ENCODE results near the gene ICE1.
A peak's percentile ranks its signal among the peaks of the same experiment; 100 is the strongest.
"Not testable (repeated sequence)": the region's sequence is repeated elsewhere in the genome, so short reads cannot be mapped to it uniquely, and the experiment has no call there.

ICE1 gene

DNA sequence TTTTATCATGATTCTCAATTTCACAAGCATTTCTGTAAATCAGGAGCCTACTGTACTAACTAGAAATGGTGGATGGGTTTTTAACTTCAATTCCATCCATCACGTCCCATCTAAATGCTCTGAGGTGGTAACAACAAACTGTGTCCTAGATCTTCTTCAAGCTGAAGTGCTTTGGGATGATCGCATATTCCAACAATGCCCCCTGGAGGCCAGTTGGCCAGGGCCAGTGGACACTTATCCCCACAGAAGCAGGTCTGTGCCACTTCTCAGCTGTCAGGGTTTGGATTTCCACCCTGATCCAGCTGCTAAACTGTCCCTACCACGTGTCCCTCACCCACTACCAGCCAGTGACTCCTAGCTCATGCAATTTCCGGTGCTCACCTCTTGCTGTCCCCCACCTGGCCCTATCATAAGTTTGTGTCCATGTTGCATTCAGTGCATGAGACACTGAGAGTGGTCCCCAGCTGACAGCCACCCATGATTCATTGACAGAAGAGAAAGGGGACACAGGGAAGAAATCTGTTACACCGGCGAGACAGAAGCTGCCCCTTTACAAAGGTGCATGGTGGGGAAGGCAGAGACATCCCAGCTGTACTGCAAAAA, 28.0 kb upstream of the ICE1 start:
- not testable (repeated sequence) for H3K4me3 ChIP-seq (ENCODE audit: low read depth in 1 of 2, low read length in 2 of 2); H3K4me2 ChIP-seq (ENCODE audit: insufficient read depth, low read length); H3K27me3 ChIP-seq (ENCODE audit: insufficient read depth, low read length, poor library complexity); H3K9ac ChIP-seq (ENCODE audit: low read depth, low read length); H3K9me3 ChIP-seq (ENCODE audit: insufficient read depth, low read length, severe bottlenecking); H3K36me3 ChIP-seq (ENCODE audit: insufficient read depth, low read length); H3K27ac ChIP-seq (ENCODE audit: low read length); H3K4me1 ChIP-seq (ENCODE audit: insufficient read depth, low read length); H4K20me1 ChIP-seq (ENCODE audit: insufficient read depth, low read length); H3K79me2 ChIP-seq (ENCODE audit: insufficient read depth, low read length); H2AFZ ChIP-seq (ENCODE audit: low read depth, low read length); ATAC-seq (ENCODE audit: insufficient read depth, low read depth)
- DNase-seq: peak; percentile 17
- TF ChIP-seq, protein P1, sequence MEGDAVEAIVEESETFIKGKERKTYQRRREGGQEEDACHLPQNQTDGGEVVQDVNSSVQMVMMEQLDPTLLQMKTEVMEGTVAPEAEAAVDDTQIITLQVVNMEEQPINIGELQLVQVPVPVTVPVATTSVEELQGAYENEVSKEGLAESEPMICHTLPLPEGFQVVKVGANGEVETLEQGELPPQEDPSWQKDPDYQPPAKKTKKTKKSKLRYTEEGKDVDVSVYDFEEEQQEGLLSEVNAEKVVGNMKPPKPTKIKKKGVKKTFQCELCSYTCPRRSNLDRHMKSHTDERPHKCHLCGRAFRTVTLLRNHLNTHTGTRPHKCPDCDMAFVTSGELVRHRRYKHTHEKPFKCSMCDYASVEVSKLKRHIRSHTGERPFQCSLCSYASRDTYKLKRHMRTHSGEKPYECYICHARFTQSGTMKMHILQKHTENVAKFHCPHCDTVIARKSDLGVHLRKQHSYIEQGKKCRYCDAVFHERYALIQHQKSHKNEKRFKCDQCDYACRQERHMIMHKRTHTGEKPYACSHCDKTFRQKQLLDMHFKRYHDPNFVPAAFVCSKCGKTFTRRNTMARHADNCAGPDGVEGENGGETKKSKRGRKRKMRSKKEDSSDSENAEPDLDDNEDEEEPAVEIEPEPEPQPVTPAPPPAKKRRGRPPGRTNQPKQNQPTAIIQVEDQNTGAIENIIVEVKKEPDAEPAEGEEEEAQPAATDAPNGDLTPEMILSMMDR (IDR thresholded peaks at IDR 0.05; ENCODE audit: borderline replicate concordance, extremely low read depth, low read length, poor library complexity, severe bottlenecking): peak; percentile 25

DNA sequence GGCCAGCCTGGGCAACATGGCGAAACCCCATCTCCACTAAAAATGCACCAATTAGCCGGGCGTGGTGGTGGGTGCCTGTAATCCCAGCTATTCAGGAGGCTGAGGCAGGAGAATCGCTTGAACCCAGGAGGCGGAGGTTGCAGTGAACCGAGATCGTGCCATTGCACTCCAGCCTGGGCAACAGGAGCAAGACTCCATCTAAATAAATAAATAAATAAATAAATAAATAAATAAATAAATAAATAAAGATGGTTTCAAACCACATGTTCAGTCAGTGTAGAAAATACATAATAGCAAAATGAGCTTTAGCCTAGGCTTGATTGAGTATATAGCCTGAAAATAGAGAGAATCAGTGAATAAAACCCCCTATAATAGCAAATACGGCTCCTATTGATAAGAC, 27.4 kb upstream of the ICE1 start:
- not testable (repeated sequence) for H3K4me3 ChIP-seq (ENCODE audit: low read depth in 1 of 2, low read length in 2 of 2); H3K9me3 ChIP-seq (ENCODE audit: insufficient read depth, low read length, severe bottlenecking); H3K79me2 ChIP-seq (ENCODE audit: insufficient read depth, low read length); H4K20me1 ChIP-seq (ENCODE audit: insufficient read depth, low read length); H2AFZ ChIP-seq (ENCODE audit: low read depth, low read length); H3K36me3 ChIP-seq (ENCODE audit: insufficient read depth, low read length); H3K9ac ChIP-seq (ENCODE audit: low read depth, low read length); ATAC-seq (ENCODE audit: insufficient read depth, low read depth); H3K27me3 ChIP-seq (ENCODE audit: insufficient read depth, low read length, poor library complexity); H3K4me1 ChIP-seq (ENCODE audit: insufficient read depth, low read length); H3K27ac ChIP-seq (ENCODE audit: low read length); H3K4me2 ChIP-seq (ENCODE audit: insufficient read depth, low read length); DNase-seq

DNA sequence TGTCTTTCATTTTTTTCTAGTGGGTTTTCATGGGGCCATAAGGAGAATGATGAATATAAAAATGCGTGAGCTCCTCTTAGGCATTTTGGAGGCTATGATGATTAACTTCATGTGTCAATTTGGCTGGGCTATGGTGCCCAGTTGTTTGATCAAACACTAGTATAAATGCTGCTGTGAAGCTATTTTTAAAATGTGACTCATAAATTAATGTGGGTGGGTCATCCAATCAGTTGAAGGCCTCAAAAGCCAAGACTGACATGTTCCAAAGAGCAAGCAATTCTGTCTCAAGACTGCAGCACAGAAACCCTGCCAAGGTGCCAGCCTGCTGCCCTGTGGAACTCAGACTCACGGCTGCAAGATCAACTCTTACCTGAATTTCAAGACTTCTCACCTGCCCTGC, 24.4 kb upstream of the ICE1 start:
- DNase-seq: no peak
- Histone ChIP-seq H3K27ac (ENCODE audit: low read length) (no peak overlapping the region), H3K36me3 (ENCODE audit: insufficient read depth, low read length) (no peaks in the 10 kb centered on the region), H3K4me1 (ENCODE audit: insufficient read depth, low read length) (no peaks in the 10 kb centered on the region), H3K79me2 (ENCODE audit: insufficient read depth, low read length) (no peaks in the 10 kb centered on the region), H4K20me1 (ENCODE audit: insufficient read depth, low read length) (no peaks in the 10 kb centered on the region), H3K27me3 (ENCODE audit: insufficient read depth, low read length, poor library complexity) (no peaks in the 10 kb centered on the region), H3K4me3 (ENCODE audit: low read depth in 1 of 2, low read length in 2 of 2) (no peak overlapping the region), H3K4me2 (ENCODE audit: insufficient read depth, low read length) (no peak overlapping the region), H2AFZ (ENCODE audit: low read depth, low read length) (no peak overlapping the region), H3K9me3 (ENCODE audit: insufficient read depth, low read length, severe bottlenecking) (peaks cover 2% of the 10 kb centered on the region), H3K9ac (ENCODE audit: low read depth, low read length) (no peak overlapping the region)
- no peak for ATAC-seq (ENCODE audit: insufficient read depth, low read depth)
- TF ChIP-seq, protein P1 (IDR thresholded peaks at IDR 0.05; ENCODE audit: borderline replicate concordance, extremely low read depth, low read length, poor library complexity, severe bottlenecking): no peak
- TF ChIP-seq EZH2 (IDR thresholded peaks at IDR 0.05; ENCODE audit: borderline replicate concordance, low read depth, low read length, severe bottlenecking): no peak

DNA sequence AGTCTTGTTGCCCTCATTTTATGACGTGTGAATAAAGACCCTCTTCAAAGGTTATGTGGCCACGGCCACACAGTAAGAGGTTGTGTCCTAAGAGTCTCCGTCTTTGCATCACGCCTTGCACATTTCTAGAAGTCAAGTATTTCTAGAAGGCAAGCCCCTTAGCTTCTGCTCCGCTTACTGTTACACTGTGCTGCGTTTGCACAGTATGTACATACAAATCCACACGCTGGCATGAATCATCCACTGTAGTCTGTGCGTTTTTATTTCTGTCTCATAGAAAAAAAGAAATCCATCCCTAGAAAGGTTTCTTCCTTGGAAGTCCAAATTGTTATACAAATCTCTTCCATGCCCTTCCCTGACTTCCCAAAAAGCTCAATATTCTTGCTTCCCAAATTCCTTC, 21.4 kb upstream of the ICE1 start:
- H3K36me3 ChIP-seq (ENCODE audit: insufficient read depth, low read length): no peaks in the 10 kb centered on the region
- DNase-seq: no peak
- no peak for ATAC-seq (ENCODE audit: insufficient read depth, low read depth)

More for the DNA sequence above, 21.4 kb upstream of the ICE1 start:
- no peaks in the 10 kb centered on the region for H3K27me3 ChIP-seq (ENCODE audit: insufficient read depth, low read length, poor library complexity)
- peaks cover 2% of the 10 kb centered on the region for H3K9me3 ChIP-seq (ENCODE audit: insufficient read depth, low read length, severe bottlenecking)
- no peaks in the 10 kb centered on the region for H3K4me1 ChIP-seq (ENCODE audit: insufficient read depth, low read length)
- no peaks in the 10 kb centered on the region for H3K79me2 ChIP-seq (ENCODE audit: insufficient read depth, low read length)
- no peak for TF ChIP-seq EZH2 (IDR thresholded peaks at IDR 0.05; ENCODE audit: borderline replicate concordance, low read depth, low read length, severe bottlenecking)
- TF ChIP-seq, protein P1 (IDR thresholded peaks at IDR 0.05; ENCODE audit: borderline replicate concordance, extremely low read depth, low read length, poor library complexity, severe bottlenecking): no peak
- no peak overlapping the region for H3K4me3 ChIP-seq (ENCODE audit: low read depth in 1 of 2, low read length in 2 of 2)
- H3K27ac ChIP-seq (ENCODE audit: low read length): no peak overlapping the region
- no peak overlapping the region for H3K4me2 ChIP-seq (ENCODE audit: insufficient read depth, low read length)
- no peak overlapping the region for H2AFZ ChIP-seq (ENCODE audit: low read depth, low read length)
- no peak overlapping the region for H3K9ac ChIP-seq (ENCODE audit: low read depth, low read length)
- no peaks in the 10 kb centered on the region for H4K20me1 ChIP-seq (ENCODE audit: insufficient read depth, low read length)
